AG04450 (cell line): ENCODE results near the gene SOD2. TPM values are rescaled to one million over a fixed set of nuclear protein-coding genes. Genes with fewer than 3 reads are reported as not detected.

Source experiments
- CTCF ChIA-PET: fragments of 300-600, 350-600 bp; formaldehyde crosslinking; extraction: SDS; loops from one replicate; lab custom pipeline; 2022; ENCODE audit warnings: antibody characterized with exemption, inconsistent platforms; lab: Charles Lee
- POLR2A ChIA-PET: fragments of 350-600 bp; formaldehyde crosslinking; extraction: SDS; loops from one replicate; lab custom pipeline; 2021; ENCODE audit warnings: antibody characterized with exemption, inconsistent platforms; lab: Yijun Ruan, JAX
- DNase-seq: peaks from one replicate; pipeline ENCODE4 v3.0.0-alpha.2; 2011; ENCODE audit warnings: low read depth, low spot score
- H3K27ac ChIP-seq: one replicate; pipeline ENCODE4 v1.5.1; 2012; ENCODE audit warnings: low read depth, low read length, control low read depth
- H3K27me3 ChIP-seq: one replicate; pipeline ENCODE4 v1.6.0; 2012; ENCODE audit warnings: low read length; ENCODE audit not compliant: control insufficient read depth, insufficient read depth
- H3K4me3 ChIP-seq: 2 replicates; pipeline ENCODE4 v1.5.1; 2011; ENCODE audit warnings: mild to moderate bottlenecking, low read depth, low read length, control low read depth
- H3K9me3 ChIP-seq: 2 replicates; pipeline ENCODE4 v1.5.1; 2012; ENCODE audit warnings: low read length; ENCODE audit not compliant: control insufficient read depth, insufficient read depth
- polyA plus RNA-seq: library from polyadenylated mRNA; depleted of rRNA; stranded (reverse); fragments of >200 nt; gene quantifications from 2 replicates; pipeline ENCODE4 v1.2.3, GENCODE V29; 2011; rRNA removed
- small RNA-seq: library from RNA; depleted of rRNA; stranded (forward); fragments of <200 nt; gene quantifications from one replicate; pipeline ENCODE3, GENCODE V24; 2012; ENCODE audit warnings: low read depth; ENCODE audit not compliant: insufficient read length
- TF ChIP-seq, protein P1 (sequence below): IDR thresholded peaks from 2 replicates; pipeline ENCODE4 v1.5.1; 2011; ENCODE audit warnings: low read depth, low read length, control low read depth, inconsistent platforms

SOD2 gene
- polyA plus RNA-seq, 1 experiment, result 126 TPM

DNA sequence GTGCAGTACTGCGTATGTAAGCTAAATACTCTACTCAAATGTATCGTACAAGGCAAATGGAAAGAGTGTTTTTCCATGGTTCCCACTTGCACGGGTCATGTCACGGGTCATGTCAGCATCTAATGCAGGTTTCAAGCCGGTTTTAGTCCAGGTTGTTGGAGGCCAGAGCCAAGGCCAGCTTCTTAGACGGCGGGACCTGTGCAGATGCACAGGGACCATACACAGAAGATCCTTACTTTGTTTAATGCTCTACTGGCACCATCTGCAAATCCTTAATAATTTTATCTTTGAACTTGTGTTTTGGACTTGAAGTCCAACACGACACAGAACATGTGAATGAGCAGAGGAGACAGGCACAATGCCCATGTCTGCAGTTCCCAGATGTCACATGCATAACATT, 42.7 kb downstream of the SOD2 start:
- TF ChIP-seq, protein P1, sequence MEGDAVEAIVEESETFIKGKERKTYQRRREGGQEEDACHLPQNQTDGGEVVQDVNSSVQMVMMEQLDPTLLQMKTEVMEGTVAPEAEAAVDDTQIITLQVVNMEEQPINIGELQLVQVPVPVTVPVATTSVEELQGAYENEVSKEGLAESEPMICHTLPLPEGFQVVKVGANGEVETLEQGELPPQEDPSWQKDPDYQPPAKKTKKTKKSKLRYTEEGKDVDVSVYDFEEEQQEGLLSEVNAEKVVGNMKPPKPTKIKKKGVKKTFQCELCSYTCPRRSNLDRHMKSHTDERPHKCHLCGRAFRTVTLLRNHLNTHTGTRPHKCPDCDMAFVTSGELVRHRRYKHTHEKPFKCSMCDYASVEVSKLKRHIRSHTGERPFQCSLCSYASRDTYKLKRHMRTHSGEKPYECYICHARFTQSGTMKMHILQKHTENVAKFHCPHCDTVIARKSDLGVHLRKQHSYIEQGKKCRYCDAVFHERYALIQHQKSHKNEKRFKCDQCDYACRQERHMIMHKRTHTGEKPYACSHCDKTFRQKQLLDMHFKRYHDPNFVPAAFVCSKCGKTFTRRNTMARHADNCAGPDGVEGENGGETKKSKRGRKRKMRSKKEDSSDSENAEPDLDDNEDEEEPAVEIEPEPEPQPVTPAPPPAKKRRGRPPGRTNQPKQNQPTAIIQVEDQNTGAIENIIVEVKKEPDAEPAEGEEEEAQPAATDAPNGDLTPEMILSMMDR, result no peak
- no peak for DNase-seq
- H3K9me3 ChIP-seq, result no peaks in the 10 kb centered on the region
- H3K27me3 ChIP-seq, result no peaks in the 10 kb centered on the region
- ChIA-PET POLR2A (no interaction called here), CTCF (no interaction called here)
- no peak overlapping the region for H3K4me3 ChIP-seq
- H3K27ac ChIP-seq, result no peak overlapping the region

GRCh38 chr6:159649441-159649840, 43.6 kb downstream of the SOD2 start:
- TF ChIP-seq, protein P1, result no peak
- ChIA-PET POLR2A (no interaction called here), CTCF (interaction anchor here (0.8 kb wide), 1 partner anchor 16 kb away, joined by 3 read pairs; no protein-coding TSS in a partner anchor)

DNA sequence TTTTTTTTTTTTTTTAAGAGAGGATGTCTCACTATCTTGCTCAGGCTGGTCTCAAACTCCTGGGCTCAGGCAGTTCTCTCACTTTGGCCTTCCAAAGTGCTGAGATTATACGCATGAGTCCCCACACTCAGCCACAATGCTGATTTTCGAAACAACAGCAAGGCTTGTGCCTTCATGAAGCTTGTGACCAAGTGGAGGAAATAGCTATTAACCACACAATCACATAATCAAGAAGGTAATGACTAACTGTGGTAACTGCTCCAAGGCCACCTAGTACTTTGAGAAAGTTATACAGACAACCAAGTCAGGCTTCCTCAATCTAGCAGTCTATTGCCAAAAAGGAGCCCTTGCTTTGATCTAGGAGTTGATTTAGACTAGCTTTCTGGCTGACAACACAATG, 46.3 kb downstream of the SOD2 start:
- H3K9me3 ChIP-seq, result no peaks in the 10 kb centered on the region
- DNase-seq, result no peak
- no peaks in the 10 kb centered on the region for H3K27me3 ChIP-seq
- no peak overlapping the region for H3K4me3 ChIP-seq
- TF ChIP-seq, protein P1, result no peak
- CTCF ChIA-PET, result interaction anchor here (0.7 to 4.0 kb wide), 4 partner anchors 9 to 866 kb away, joined by 3 to 25 read pairs (median 14); no protein-coding TSS in a partner anchor
- POLR2A ChIA-PET, result no interaction called here
- H3K27ac ChIP-seq, result no peak overlapping the region

More at GRCh38 chr6:159649441-159649840, 43.6 kb downstream of the SOD2 start:
- no peaks in the 10 kb centered on the region for H3K27me3 ChIP-seq
- H3K4me3 ChIP-seq, result no peak overlapping the region
- no peak for DNase-seq
- no peaks in the 10 kb centered on the region for H3K9me3 ChIP-seq
- no peak overlapping the region for H3K27ac ChIP-seq

GRCh38 chr6:159646116-159646515, 46.9 kb downstream of the SOD2 start:
- ChIA-PET POLR2A (no interaction called here), CTCF (interaction anchor here (0.6 to 4.0 kb wide), 5 partner anchors 9 to 867 kb away, joined by 3 to 25 read pairs (median 4); no protein-coding TSS in a partner anchor)
- Histone ChIP-seq H3K9me3 (no peaks in the 10 kb centered on the region), H3K27ac (no peak overlapping the region), H3K27me3 (no peaks in the 10 kb centered on the region), H3K4me3 (no peak overlapping the region)
- TF ChIP-seq, protein P1, result no peak
- no peak for DNase-seq

- ChIA-PET POLR2A (interaction anchor here (0.7 kb wide), 1 partner anchor 13 kb away, joined by 3 read pairs; no protein-coding TSS in a partner anchor), CTCF (interaction anchor here (0.6 to 4.0 kb wide), 5 partner anchors 10 to 541 kb away, joined by 3 to 25 read pairs (median 3); no protein-coding TSS in a partner anchor)
- TF ChIP-seq, protein P1, result no peak
- no peak for DNase-seq
- H3K4me3 ChIP-seq, result no peak overlapping the region
- H3K9me3 ChIP-seq, result no peaks in the 10 kb centered on the region
- H3K27ac ChIP-seq, result no peak overlapping the region
- H3K27me3 ChIP-seq, result no peaks in the 10 kb centered on the region
These were observed 47.4 kb downstream of the SOD2 start for GRCh38 chr6:159645640-159646039.

Small RNA genes lying within 50 kb of the gene (small RNA-seq; reads per million reads assigned to genes)
- not detected for gene RNU4ATAC18P

Other genes starting within 250 kb of the SOD2 start
- 38.5 and 45.7 TPM in 2 replicates for gene WTAP, start 34.3 kb upstream of the SOD2 start, polyA plus RNA-seq
- gene ACAT2, start 68.8 kb upstream of the SOD2 start, polyA plus RNA-seq, result 36.9 and 39.9 TPM in 2 replicates
- 132 and 182 TPM in 2 replicates for gene TCP1, start 96.4 kb upstream of the SOD2 start, polyA plus RNA-seq
- gene MRPL18, start 97.2 kb upstream of the SOD2 start, polyA plus RNA-seq, result 80.4 and 96.7 TPM in 2 replicates
- gene PNLDC1, start 107.0 kb upstream of the SOD2 start, polyA plus RNA-seq, result 0.11 and 0.19 TPM in 2 replicates
- not detected in 2 replicates for gene MAS1, start 197.7 kb upstream of the SOD2 start, polyA plus RNA-seq